Measurements from ENCODE around the gene IFI35.
"Not testable (repeated sequence)": the region's sequence is repeated elsewhere in the genome, so short reads cannot be mapped to it uniquely, and the experiment has no call there.

Gene IFI35

DNA sequence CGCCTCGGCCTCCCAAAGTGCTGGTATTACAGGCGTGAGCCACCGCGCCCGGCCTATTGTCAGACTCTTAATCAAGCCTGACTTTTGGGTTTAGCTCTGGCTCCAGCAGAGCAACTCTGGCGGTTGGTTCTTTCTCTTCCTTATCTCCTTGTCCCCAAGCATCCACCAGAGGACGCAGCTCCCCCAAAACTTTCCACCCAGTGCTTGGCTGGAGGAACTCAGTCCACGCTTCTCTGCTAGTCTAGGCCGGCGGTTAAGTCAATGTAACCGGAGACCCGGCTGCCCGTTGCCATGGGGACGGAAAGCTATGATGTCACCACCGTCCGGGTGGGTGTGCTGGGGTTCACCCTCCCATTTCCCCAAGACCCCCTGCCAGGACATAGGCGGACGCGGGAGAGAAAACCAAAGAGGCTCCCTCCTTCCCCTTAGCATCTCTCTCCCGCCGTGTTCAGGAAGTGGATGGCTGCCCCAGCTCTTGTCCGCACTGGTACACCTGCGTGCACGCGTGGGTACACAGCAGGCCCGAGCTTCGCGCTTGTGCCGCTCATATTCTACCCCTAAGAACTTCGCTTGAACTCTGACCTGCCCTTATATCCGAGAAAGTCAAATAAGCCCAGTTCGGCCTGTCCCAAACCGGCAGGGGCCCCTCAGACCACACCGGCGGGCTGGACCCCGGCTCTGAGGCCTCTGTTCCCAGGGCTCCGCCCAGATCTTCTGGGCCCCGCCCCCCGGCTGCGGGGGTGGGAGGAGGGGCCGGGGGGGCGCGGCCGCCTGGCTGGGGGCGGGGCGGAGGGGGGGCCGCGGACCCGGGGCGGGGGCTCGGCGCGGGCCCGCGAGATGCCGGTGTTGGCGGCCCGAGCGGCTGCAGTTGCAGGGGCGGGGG is 18.1 kb downstream of the IFI35 start, which contains the start of gene RND2:
RND2 (plus strand) TSS at position 825 of the 883 bp plus-strand sequence. CDS start 117 bp downstream, outside the sequence.
- peak; percentile 85 for DNase-seq

DNA sequence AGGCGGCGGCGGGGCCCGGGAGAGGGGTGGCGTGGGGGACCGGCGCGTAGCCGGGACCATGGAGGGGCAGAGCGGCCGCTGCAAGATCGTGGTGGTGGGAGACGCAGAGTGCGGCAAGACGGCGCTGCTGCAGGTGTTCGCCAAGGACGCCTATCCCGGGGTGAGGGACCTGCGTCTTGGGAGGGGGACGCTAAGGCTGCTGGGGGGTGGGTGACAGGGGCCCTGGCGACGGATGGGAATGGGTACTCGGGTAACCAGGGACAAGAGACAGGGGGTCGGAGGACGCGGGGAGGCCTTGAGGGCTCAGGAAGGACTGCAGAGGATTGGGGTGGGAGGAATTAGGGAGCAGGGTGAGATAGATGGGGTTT is 18.7 kb downstream of the IFI35 start:
- no peak for DNase-seq

- no peak for DNase-seq
These were observed 19.4 kb downstream of the IFI35 start for GRCh38 chr17:43025766-43026537.

DNA sequence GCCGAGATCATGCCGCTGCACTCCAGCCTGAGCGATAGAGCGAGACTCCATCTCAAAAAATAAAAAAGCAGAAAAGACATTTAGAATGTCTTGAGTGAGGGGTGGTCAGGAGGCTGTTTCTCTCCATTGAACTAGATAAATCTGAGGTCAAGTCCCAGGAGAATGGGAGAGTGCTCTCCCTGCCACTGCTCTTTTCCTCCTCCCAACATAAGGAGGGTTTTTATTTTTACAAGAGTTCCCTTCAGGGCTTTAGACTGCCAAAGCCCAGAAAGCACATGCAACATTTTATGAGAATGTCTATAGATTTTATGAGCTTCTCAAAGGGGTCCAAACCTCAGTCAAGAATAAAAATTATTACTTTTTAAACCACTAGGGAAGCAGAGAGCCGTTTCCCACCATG is 20.0 kb downstream of the IFI35 start:
- DNase-seq, result no peak

- DNase-seq, result no peak
These were observed 20.8 kb downstream of the IFI35 start for GRCh38 chr17:43027091-43028032.

DNA sequence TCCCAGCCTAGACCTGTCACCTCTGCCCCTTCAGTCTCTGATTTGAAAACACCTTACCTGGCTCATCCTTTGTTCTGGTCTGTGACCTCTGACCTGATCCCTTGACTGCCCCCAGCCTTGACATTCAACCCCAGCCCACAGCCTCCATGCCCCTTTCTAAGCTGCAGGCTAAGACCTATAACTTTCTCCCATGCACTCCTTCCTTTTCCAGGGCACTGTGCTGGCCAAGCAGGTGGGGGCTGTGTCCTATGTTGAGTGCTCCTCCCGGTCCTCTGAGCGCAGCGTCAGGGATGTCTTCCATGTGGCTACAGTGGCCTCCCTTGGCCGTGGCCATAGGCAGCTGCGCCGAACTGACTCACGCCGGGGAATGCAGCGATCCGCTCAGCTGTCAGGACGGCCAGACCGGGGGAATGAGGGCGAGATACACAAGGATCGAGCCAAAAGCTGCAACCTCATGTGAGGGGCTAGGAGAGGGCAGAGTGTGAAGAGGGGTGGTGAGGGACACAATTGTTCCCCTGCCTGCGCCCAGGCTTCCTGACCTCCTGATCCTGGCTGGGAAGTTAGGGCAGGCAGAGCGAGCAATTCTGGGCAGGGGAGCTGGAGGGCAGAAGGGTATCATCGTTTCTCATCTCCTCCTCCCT is 21.8 kb downstream of the IFI35 start:
- DNase-seq, result no peak

DNA sequence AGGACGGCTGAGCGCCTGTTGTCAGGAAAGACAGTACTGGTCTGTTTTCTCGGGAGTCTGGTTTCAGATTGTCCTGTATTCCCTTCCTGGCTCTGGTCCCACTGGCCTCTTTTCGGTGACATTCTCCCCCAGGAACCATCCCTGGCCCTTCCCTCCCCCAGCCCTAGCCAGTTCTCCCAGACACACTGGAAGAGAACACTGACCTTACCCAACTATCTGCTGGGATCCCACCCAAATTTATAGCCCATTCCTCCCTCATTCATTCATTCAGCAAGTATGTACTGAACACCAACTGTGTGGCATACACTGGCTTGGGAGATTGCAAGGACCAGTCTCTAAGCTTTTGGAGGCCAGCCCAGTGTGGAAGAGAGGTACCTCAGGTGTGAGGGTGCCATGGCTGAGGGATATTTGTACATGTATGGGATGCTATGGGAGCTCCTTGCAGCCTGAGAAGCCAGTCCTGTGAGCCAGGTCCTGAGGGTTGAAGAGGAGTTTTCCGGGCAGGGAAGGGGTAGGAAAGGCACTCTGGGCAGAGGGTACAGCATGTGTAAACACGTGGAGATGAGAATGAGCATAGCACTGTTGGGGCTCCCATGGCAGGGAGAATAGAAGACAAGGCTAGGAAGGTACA is 23.7 kb downstream of the IFI35 start:
- DNase-seq, result no peak

DNA sequence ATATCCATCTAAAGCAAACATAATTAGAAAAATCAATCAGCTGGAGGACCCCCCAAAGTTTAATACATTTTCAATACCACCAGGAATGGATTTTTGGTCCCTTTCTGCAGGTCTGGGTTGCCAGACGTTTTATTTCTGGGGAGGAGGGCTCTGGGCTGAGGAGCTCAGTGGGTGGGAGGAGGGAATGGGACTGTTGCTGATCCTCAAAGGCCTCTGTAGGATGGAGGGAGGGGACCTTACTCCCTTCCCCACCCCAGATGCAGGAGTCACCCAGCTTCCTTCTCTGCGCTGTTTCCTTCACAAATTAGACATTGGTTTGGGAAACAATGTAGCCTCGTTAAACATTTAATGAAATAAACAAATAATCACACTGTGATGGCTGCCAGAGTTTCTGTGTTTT is 25.1 kb downstream of the IFI35 start:
- DNase-seq, result no peak

DNA sequence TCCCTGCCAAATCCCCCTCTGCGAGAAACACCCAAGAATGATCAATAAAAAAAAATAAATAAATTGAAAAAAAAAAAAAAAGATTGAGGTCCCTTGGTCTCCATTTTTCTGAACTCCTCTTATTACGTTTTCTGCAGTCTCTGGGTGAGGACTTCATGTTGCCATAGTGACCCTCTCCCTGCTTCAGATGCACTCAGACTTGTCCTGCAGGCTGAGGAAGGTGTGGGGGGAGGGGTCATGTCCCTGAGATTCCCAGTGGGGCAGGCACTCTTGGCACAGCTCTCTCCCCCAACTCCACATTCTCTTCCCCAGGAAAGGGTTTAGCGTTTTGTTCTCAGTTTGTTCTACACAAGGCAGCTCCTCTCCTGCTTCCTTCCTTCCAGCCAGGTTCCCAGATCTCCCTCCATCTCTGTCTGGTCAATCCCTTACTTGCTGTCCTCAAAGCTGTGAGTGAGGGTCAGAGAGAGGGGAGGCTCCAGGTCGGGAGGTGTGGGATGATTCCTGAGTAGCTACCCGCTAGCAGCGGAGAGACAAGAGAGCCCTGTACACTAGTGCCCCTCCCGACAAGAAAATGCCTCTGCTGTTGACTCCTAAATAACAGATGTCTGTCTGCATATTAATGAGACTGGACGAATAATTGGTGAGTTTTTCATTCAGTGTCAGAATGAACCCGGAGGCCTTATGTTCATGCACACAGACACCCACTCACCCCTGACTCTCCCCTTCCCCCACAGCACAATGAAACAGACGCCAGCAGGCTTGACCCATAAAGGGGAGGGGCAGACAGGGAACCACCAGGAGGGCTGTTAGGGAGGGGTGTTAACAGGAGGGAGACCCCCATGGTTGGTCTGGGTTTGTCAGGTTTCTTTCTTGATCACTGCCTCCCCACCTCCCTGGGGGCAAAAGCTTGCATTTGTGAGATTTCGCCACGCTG is 27.6 kb downstream of the IFI35 start:
- DNase-seq, result no peak

DNA sequence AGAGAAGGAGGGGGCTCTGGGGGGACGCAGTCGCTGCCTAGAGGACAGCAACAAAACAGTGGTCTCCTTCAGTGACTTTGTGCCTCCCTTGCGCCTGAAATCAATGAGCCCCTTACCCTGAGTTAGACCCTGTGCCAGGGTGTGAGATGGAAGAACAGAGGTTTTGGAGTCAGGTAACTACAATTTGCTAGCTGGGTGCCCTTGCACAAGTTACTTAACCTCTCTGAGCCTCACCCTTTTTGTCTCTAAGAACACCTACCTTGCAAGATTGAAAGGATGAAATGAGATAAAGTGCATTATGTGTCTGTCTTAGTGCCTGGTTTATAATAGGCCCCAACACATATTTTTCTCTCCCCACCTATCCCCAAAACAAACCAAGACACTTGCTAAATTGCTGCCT is 28.3 kb downstream of the IFI35 start:
- no peak for DNase-seq

DNA sequence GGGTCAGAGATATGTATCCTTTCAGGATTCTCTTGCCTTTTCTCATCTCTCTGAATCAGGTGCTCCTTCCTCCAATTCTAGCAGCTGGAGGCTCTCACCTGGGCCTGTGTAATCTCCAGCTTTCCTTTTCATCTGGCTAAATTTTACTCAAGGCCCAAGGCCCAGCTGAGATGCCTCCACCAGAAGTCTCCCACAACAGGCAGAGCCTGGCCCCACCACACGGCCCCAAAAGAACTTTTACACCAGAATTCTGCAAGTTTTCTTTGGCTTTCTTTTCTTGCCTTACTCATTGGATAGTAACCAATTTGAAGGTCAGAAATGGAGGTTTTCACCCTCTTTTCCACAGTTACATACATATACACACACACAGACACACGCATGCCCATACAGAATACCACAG is 33.1 kb downstream of the IFI35 start:
- DNase-seq, result no peak

GRCh38 chr17:43040655-43041054 is 34.1 kb downstream of the IFI35 start:
- DNase-seq, result no peak

DNA sequence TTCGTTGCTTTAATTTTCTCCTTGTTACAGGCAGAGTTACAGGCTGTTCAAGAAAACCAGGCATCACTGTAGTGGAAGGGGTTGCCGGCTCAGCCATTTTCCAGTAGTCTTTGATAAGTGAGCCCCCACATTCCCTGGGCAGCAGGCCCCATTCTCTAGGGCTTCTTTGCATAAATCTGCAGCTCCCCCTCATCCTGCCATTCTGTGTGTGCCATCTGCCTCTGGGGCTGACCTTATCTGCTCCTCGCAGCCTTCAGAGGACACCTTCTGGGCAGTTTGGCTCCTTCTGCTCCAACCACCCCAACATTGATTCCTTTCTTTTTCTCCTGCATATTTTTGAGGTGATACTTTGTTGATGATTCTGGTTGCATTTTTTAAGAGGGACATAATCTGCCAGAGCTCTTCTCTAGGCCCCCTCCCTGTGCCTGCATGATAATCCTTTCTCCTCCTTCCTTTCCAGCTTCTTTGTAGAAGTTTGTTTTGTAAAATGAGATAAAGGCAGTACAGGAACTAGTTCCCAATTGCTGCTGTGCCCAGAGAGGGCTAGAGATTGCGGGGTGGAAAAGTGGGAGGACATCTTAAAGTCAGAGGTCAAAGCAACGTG is 35.5 kb downstream of the IFI35 start:
- no peak for DNase-seq

- no peak for DNase-seq
These were observed 36.7 kb downstream of the IFI35 start for GRCh38 chr17:43043307-43043706.

GRCh38 chr17:43044024-43044423 is 37.4 kb downstream of the IFI35 start:
- DNase-seq, result no peak

- no peak for DNase-seq
These were observed 45.4 kb downstream of the IFI35 start for GRCh38 chr17:43051969-43052368.

DNA sequence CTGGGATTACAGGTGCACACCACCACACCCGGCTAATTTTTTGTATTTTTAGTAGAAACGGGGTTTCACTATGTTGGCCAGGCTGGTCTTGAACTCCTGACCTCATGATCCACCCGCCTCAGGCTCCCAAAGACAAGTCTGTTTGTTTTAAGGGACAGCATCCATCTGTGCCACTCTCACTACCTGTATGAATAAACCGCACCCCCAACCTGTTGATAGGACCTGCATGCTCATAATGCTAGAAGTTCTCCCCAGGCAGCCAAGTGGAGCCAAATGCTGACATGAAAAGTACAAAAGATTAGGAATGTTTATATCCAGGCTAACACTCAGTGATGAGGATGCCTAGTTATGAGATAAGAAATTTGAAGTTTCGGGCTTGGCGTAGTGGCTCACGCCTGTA is 46.4 kb downstream of the IFI35 start:
- not testable (repeated sequence) for DNase-seq

DNA sequence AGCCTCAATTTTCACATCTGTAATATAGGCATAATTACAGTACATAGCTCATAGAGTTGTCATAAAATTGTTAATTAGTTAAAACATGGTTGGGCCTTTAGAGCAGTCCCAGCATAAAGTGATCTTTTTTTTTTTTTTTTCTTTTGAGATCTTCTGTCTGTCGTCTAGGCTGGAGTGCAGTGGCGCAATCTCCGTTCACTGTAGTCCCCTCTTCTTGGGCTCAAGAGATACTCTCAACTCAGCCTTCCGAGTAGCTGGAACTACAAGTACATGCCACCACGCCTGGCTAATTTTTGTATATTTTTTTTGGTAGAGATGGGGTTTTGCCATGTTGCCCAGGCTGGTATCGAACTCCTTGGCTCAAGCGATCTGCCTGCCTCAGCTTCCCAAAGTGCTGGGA is 49.5 kb downstream of the IFI35 start:
- no peak for DNase-seq

DNA sequence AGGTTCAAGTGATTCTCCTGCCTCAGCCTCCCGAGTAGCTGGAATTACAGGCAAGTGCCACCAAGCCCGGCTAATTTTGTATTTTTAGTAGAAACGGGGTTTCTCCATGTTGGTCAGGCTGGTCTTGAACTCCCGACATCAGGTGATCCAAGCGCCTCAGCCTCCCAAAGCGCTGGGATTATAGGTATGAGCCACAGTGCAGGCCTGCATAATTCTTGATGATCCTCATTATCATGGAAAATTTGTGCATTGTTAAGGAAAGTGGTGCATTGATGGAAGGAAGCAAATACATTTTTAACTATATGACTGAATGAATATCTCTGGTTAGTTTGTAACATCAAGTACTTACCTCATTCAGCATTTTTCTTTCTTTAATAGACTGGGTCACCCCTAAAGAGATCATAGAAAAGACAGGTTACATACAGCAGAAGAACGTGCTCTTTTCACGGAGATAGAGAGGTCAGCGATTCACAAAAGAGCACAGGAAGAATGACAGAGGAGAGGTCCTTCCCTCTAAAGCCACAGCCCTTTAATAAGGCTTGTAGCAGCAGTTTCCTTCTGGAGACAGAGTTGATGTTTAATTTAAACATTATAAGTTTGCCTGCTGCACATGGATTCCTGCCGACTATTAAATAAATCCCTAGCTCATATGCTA is 56.5 kb downstream of the IFI35 start:
- DNase-seq, result no peak
